8988T (cell line): ENCODE results near the gene ZNF407.
"Not testable (repeated sequence)": the region's sequence is repeated elsewhere in the genome, so short reads cannot be mapped to it uniquely, and the experiment has no call there.

Experiments used
- DNase-seq: peaks from one replicate; pipeline ENCODE4 v3.0.0; 2011

Gene ZNF407

DNA sequence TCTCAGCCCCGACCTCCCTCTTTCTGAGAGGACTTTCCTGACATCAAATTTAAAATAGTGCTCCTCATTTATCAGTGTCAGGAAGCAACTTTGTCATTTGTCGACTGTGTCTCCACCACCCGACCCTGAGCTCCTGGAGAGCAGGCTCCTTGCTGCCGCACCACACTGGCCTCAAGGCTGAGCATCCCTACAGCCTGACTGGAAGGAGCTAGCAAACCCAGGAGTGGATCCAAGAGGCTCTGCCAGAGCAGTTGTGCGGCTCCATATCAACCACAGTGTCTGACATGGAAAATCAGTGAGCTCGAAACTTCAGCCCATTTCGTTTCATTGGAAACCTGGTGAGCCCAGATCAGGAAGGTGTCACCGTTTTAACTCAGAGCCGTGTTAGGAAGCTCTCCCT lies 486.1 kb downstream of the ZNF407 start:
- no peak for DNase-seq

- not testable (repeated sequence) for DNase-seq
These were observed 488.0 kb downstream of the ZNF407 start for GRCh38 chr18:75085676-75086075.

DNA sequence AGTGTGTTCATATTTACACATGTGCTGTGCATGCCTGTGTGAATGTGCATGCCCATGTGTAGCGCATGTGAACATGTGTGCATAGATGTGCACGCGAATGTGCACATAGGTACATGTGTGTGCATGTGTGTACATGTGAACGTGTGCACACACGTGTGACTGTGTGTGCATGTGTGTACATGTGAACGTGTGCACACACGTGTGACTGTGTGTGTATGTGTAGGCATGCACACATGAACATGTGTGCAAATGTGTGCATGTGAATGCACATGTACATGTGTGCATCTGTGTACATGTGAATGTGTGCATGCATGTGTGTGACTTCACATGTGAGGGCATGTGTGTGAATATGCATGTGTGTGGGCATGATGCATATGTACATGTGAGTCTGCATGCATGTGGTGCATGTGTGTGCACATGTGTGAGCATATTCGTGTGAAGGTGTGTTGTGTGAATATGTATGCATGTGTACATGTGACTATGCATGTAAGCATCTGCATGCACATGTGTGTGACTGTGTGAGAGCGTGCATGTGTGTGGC lies 488.9 kb downstream of the ZNF407 start:
- DNase-seq: no peak

GRCh38 chr18:75087119-75088020 lies 489.7 kb downstream of the ZNF407 start:
- no peak for DNase-seq

GRCh38 chr18:75088021-75088506 lies 490.4 kb downstream of the ZNF407 start:
- no peak for DNase-seq

- DNase-seq: no peak
These were observed 491.0 kb downstream of the ZNF407 start for GRCh38 chr18:75088622-75089211.

- no peak for DNase-seq
These were observed 492.2 kb downstream of the ZNF407 start for GRCh38 chr18:75089748-75090327.

- no peak for DNase-seq
These were observed 492.7 kb downstream of the ZNF407 start for GRCh38 chr18:75090336-75090735.

DNA sequence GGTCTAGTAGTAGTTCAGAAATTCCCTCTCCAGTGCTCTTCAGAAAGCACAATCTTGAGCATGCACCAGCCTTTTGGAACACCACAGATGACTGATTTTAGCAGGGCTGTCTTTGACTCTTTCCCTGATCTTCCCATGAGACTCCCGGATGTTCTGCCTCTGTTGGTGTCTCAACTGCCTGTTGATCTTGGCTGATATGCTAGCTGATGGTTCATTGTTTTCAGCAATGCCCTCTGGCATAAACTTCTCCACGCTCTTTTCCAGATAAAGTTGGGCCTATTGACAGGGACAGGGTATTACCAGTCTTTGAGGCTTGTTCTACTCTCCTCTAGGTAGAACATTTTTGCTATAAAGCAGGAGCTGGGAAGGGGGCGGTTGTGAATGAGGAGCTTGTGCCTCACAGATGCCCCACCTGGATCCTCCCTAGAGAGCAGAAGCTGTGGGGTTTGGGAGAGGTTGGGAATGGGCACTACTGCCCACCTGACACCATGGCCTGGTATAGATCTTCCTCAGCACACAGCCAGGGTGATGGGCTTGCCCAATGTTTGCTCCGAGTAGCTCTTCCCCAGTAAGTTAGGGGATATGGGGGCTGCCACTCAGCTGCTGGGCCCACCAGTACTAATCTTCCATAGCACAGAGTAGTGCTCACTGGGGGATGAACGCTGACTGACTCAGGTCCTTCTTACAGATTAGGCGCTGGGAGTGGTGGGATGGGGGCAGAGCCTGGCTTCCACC lies 500.0 kb downstream of the ZNF407 start:
- DNase-seq: no peak

DNA sequence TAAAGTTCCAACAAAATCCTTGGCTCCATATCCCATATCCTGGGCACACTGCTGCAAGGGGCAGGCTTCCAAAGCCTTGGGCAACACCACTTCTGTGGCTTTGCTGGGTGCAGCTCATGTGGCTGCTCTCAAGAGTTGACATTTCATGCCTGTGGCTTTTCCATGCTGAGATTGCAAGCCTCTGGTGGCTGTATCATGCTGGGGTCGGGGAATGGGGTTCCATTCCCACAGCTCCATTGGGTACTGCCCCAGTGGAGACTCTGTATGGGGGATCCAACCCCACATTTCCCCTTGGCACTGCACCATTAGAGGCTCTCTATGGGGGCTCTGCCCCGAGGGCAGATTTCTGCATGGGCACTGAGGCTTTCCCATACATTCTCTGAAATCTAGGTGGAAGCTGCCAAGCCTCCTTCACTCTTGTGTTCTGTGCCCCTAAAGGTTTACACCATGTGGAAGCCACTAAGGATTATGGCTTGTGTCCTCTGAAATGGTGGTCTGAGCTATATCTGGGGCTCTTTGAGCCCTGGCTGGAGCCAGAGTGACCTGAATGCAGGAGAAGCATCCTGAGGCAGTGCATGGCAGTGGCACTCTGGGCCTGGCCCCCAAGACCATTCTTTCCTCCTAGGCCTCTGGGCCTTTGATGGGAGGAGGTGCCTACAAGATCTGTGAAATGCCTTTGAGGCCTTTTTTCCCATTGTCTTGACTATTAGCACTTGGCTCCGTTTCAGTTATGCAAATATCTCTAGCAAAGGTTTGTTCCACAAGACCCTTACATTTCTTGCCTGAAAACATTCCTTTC lies 503.4 kb downstream of the ZNF407 start:
- no peak for DNase-seq

GRCh38 chr18:75101916-75102315 lies 504.2 kb downstream of the ZNF407 start:
- DNase-seq: no peak

GRCh38 chr18:75104029-75104428 lies 506.4 kb downstream of the ZNF407 start:
- DNase-seq: not testable (repeated sequence)

- DNase-seq: no peak
These were observed 506.8 kb downstream of the ZNF407 start for GRCh38 chr18:75104483-75104882.

DNA sequence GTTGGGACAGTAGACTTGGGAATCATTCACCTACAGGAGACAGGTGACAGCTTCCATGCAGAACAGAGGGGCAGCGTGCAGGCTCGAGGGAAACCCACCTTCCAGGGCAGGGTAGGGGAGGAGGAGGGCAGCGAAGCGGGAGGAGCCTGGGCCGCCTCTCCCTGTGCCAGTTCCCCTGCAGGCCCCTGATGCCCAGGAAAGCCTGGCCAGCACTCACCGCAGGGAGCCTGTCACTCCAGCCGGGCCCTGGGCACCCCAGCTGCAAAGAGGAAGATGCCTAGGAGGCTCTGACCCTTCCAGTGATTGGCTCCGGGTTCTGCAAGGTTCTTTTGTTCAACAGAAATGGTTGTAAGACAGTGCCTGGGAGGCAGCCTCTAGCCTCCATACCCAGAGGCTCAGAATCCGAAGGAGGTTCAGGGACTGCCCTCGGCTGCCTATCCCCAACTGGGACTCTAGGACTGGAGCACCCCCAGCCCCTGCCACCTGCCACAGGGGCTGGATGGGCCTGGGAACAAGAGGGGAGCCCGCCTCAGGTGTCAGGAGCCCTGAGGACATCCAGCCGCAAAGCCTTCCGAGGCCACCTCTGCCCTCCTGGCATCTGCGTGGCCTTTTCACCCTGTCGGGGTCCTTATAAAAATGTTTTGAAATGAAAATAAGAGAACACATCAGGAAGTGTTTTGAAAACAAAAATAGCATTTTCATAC lies 508.0 kb downstream of the ZNF407 start:
- no peak for DNase-seq

GRCh38 chr18:75106746-75107145 lies 509.1 kb downstream of the ZNF407 start:
- no peak for DNase-seq

- DNase-seq: no peak
These were observed 509.7 kb downstream of the ZNF407 start for GRCh38 chr18:75107196-75107930.

DNA sequence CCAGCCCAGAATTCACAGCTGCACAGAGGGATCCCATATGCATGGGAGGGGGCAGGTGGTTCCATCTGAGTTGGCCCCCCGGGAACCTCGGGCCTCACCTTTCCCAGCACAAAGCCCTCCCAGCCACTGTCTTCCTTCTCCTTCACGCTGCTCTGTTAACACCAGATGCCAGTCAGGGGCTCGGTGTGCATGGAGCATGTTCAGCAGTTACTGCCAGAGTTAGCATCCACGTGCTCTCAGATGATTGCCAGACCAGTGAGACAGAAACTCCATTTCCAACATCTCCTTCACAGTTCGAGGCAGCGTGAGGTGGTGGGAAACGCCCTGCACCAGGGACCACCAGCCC lies 510.2 kb downstream of the ZNF407 start:
- no peak for DNase-seq

DNA sequence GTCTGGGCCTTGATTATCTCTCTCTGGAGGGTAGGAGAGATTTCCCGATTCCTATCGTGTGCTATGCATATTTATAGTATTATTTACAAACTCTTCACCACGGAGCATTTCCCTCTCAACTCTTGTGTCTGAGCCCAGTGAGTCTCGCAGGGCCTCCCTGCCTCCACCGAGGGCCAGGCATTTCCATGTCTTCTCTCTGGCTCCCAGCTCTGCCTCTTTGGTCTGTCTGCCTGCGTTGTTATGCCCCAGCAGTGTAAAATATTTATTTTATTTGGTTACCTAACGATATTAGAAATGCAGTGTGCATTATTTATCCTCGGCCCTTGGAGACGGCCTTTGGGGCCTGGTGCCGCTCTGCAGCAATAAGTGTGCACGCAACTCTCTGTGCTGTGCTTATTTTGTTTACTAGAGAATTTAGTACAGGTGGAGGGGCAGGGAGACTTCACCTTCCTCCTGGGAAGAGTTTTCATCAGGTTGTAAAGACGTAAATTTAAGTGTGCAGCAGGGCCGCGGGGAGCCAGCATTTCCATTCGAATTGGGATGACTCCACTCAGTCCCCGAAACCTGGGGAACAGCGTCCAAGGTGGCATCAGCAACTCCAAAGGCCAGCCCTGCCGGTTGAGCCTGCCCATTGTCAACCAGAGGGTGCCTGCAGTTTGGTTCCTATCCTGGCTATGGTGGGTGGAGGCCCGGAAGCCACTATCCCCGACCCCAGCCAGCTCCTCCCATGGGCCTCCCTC lies 511.1 kb downstream of the ZNF407 start:
- DNase-seq: no peak

- DNase-seq: no peak
These were observed 511.6 kb downstream of the ZNF407 start for GRCh38 chr18:75109319-75109691.

DNA sequence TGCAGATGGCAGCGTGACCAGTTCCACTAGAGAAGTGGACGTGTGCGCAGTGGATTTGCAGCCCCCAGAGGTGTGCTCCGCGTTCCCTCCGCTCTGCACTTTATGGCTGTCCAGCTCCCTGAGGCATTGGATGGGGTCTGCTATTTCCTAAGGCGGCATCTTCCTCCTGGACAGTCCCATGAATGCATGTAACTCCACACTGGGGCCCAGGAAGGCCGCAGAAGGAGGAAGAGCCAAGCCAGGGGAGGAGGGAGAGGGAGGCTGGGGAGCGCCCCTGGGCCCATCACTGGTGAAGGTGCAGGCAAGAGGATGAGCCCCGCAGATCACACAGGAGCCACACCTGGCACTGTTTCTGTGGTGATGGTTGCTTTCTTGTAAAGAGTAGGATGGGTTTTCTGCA lies 512.1 kb downstream of the ZNF407 start:
- DNase-seq: no peak
